H1 (cell line): ENCODE measurements around the gene TINAGL1. TPM values are rescaled to one million over a fixed set of nuclear protein-coding genes. Genes with fewer than 3 reads are reported as not detected.

Experiments used
- CTCF ChIA-PET: fragments of 300-600 bp; sonication (Branson Sonifier 250); formaldehyde crosslinking; loops from one replicate; lab custom pipeline; 2021; ENCODE audit not compliant: partially characterized antibody; lab: Charles Lee
- POLR2A ChIA-PET: fragments of 300-600 bp; sonication (Branson Sonifier 250); formaldehyde crosslinking; loops from one replicate; lab custom pipeline; 2021; ENCODE audit warnings: inconsistent platforms; ENCODE audit not compliant: partially characterized antibody; lab: Charles Lee
- DNase-seq, 2 experiments: peaks; one replicate each; pipeline versions ENCODE4 v3.0.0 to v3.0.0-alpha.2; 2010 to 2022; ENCODE audit warnings: low spot score in 2 of 2, low read depth in 1 of 2, mixed read lengths in 1 of 2
- FAIRE-seq: peaks from 2 replicates; lab custom pipeline; 2011; peaks lifted over from hg19 to GRCh38; lab: Jason Lieb, UNC
- H2AFZ ChIP-seq: 2 replicates; pipeline ENCODE4 v1.8.1; 2012; ENCODE audit warnings: low read length, inconsistent platforms
- H2AK5ac ChIP-seq: 2 replicates; pipeline ENCODE4 v1.6.1; 2013; ENCODE audit warnings: low read depth, low read length
- H2BK120ac ChIP-seq: replicated peaks from 2 replicates; pipeline ENCODE3; 2013; ENCODE audit warnings: low read depth, low read length, inconsistent platforms
- H2BK12ac ChIP-seq: 2 replicates; pipeline ENCODE4 v1.6.1; 2013; ENCODE audit warnings: low read depth, low read length
- H2BK15ac ChIP-seq: 2 replicates; pipeline ENCODE4 v1.6.1; 2013; ENCODE audit warnings: low read length
- H2BK20ac ChIP-seq: 2 replicates; pipeline ENCODE4 v1.6.1; 2013; ENCODE audit warnings: low read length
- H2BK5ac ChIP-seq: 2 replicates; pipeline ENCODE4 v1.6.1; 2013; ENCODE audit warnings: low read depth, low read length
- H3K14ac ChIP-seq: 2 replicates; pipeline ENCODE4 v1.6.1; 2013; ENCODE audit warnings: inconsistent platforms; ENCODE audit not compliant: insufficient read length
- H3K18ac ChIP-seq: 2 replicates; pipeline ENCODE4 v1.6.1; 2013; ENCODE audit warnings: low read length; ENCODE audit errors: extremely low read depth
- H3K23ac ChIP-seq: 2 replicates; pipeline ENCODE4 v1.6.1; 2013; ENCODE audit warnings: inconsistent platforms; ENCODE audit not compliant: insufficient read length
- H3K23me2 ChIP-seq: 2 replicates; pipeline ENCODE4 v1.6.1; 2013; ENCODE audit warnings: low read depth, low read length
- H3K27ac ChIP-seq: 2 replicates; pipeline ENCODE4 v1.6.1; 2011; ENCODE audit warnings: low read depth, low read length, inconsistent platforms
- H3K27me3 ChIP-seq, 4 experiments: replicated peaks in 1 of 4; 1 replicate in 1 of 4; 2 replicates in 3 of 4; pipeline versions ENCODE4 v1.6.1 to v1.8.1; 2011 to 2013; ENCODE audit warnings: low read length in 3 of 4, mild to moderate bottlenecking in 3 of 4, inconsistent platforms in 2 of 4, mixed read lengths in 2 of 4, moderate library complexity in 1 of 4; ENCODE audit not compliant: control insufficient read depth in 3 of 4, insufficient read depth in 3 of 4; ENCODE audit errors: extremely low read depth in 1 of 4
- H3K36me3 ChIP-seq, 4 experiments: 2 replicates each; pipeline versions ENCODE4 v1.6.1 to v1.8.1; 2011 to 2013; ENCODE audit warnings: mild to moderate bottlenecking in 4 of 4, low read length in 3 of 4, moderate library complexity in 2 of 4, control low read depth in 1 of 4, inconsistent platforms in 1 of 4; ENCODE audit not compliant: insufficient read depth in 4 of 4, control insufficient read depth in 2 of 4
- H3K4ac ChIP-seq: replicated peaks from 2 replicates; pipeline ENCODE3; 2013; ENCODE audit warnings: low read length, low read depth, mixed read lengths, inconsistent platforms; ENCODE audit not compliant: insufficient read length
- H3K4me1 ChIP-seq, 4 experiments: replicated peaks in 1 of 4; 1 replicate in 1 of 4; 2 replicates in 3 of 4; pipeline versions ENCODE4 v1.6.1 to v1.8.1; 2011 to 2013; ENCODE audit warnings: low read length in 3 of 4, inconsistent platforms in 2 of 4, mixed read lengths in 1 of 4; ENCODE audit not compliant: insufficient read depth in 4 of 4, control insufficient read depth in 3 of 4
- H3K4me2 ChIP-seq, 2 experiments: 2 replicates each; pipeline versions ENCODE4 v1.6.1 to v1.8.1; 2011 to 2013; ENCODE audit warnings: low read depth in 2 of 2, low read length in 2 of 2, control low read depth in 1 of 2, inconsistent platforms in 1 of 2, mild to moderate bottlenecking in 1 of 2; ENCODE audit not compliant: insufficient read depth in 1 of 2
- H3K4me3 ChIP-seq, 4 experiments: fragments of 200-600, 300-600 bp in 1 of 4; sonication (generic), shearing (Covaris generic), sonication (Bioruptor Twin) in 1 of 4; 2 replicates each; pipeline versions ENCODE4 v1.5.1 to v1.8.1; 2011 to 2016; ENCODE audit warnings: low read length in 4 of 4, low read depth in 3 of 4, control low read depth in 2 of 4, inconsistent platforms in 2 of 4, mild to moderate bottlenecking in 2 of 4, mixed read lengths in 1 of 4, moderate library complexity in 1 of 4; ENCODE audit not compliant: insufficient read depth in 2 of 4; ENCODE audit errors: extremely low read depth in 1 of 4
- H3K56ac ChIP-seq: replicated peaks from 2 replicates; pipeline ENCODE3; 2013; ENCODE audit warnings: low read depth, mild to moderate bottlenecking, mixed read lengths, low read length, inconsistent platforms; ENCODE audit not compliant: insufficient read length
- H3K79me1 ChIP-seq: 2 replicates; pipeline ENCODE4 v1.6.1; 2013; ENCODE audit warnings: low read depth, low read length, control low read depth
- H3K79me2 ChIP-seq, 2 experiments: 2 replicates each; pipeline versions ENCODE4 v1.6.1 to v1.8.1; 2012 to 2013; ENCODE audit warnings: low read length in 2 of 2, mild to moderate bottlenecking in 2 of 2, inconsistent platforms in 1 of 2; ENCODE audit not compliant: insufficient read depth in 2 of 2, control insufficient read depth in 1 of 2
- H3K9ac ChIP-seq, 4 experiments: replicated peaks in 1 of 4; 1 replicate in 1 of 4; 2 replicates in 3 of 4; pipeline versions ENCODE4 v1.6.1 to v1.8.1; 2011 to 2013; ENCODE audit warnings: low read depth in 3 of 4, low read length in 3 of 4, control low read depth in 2 of 4, mild to moderate bottlenecking in 2 of 4, moderate library complexity in 2 of 4, inconsistent platforms in 1 of 4; ENCODE audit errors: extremely low read depth in 1 of 4
- H3K9me3 ChIP-seq, 2 experiments: 2 replicates each; pipeline versions ENCODE4 v1.6.1 to v1.8.1; 2012 to 2013; ENCODE audit warnings: mild to moderate bottlenecking in 2 of 2, moderate library complexity in 2 of 2, control low read depth in 1 of 2, inconsistent platforms in 1 of 2, low read depth in 1 of 2, low read length in 1 of 2, mixed read lengths in 1 of 2; ENCODE audit not compliant: insufficient read depth in 2 of 2
- H4K20me1 ChIP-seq, 2 experiments: replicated peaks in 1 of 2; 2 replicates each; pipeline versions ENCODE3 to v1.8.1; 2011 to 2013; ENCODE audit warnings: inconsistent platforms in 2 of 2, low read length in 2 of 2, mild to moderate bottlenecking in 1 of 2; ENCODE audit not compliant: insufficient read depth in 2 of 2, control insufficient read depth in 1 of 2
- H4K5ac ChIP-seq: 2 replicates; pipeline ENCODE4 v1.6.1; 2013; ENCODE audit warnings: low read length, low read depth, mixed read lengths, inconsistent platforms; ENCODE audit not compliant: insufficient read length
- H4K8ac ChIP-seq: 2 replicates; pipeline ENCODE4 v1.8.0; 2013; ENCODE audit warnings: mild to moderate bottlenecking, moderate library complexity, low read length, inconsistent platforms; ENCODE audit not compliant: insufficient read depth; ENCODE audit errors: extremely low read depth
- H4K91ac ChIP-seq: replicated peaks from 2 replicates; pipeline ENCODE3; 2013; ENCODE audit warnings: low read length, mixed read lengths, inconsistent platforms; ENCODE audit not compliant: insufficient read length
- BCL11A ChIP-seq, 2 experiments: IDR thresholded peaks; one replicate each; pipeline ENCODE4 v1.6.1; 2011; ENCODE audit warnings: low read depth in 2 of 2, low read length in 2 of 2, mild to moderate bottlenecking in 2 of 2
- CHD2 ChIP-seq: IDR thresholded peaks from 2 replicates; pipeline ENCODE4 v1.6.1; 2012; ENCODE audit warnings: low read length, improper control_type of control experiment
- GTF2F1 ChIP-seq: IDR thresholded peaks from 2 replicates; pipeline ENCODE4 v1.6.1; 2012; ENCODE audit warnings: low read depth, low read length, improper control_type of control experiment, borderline replicate concordance
- KDM4A ChIP-seq: IDR thresholded peaks from one replicate; pipeline ENCODE4 v1.7.1; 2012; ENCODE audit warnings: low read depth, mild to moderate bottlenecking, moderate library complexity, low read length, inconsistent platforms; ENCODE audit not compliant: severe bottlenecking
- RAD21 ChIP-seq, 2 experiments: IDR thresholded peaks in 1 of 2; conservative IDR thresholded peaks in 1 of 2; 2 replicates each; pipeline ENCODE4 v1.6.1; 2011; ENCODE audit warnings: low read depth in 2 of 2, low read length in 2 of 2, improper control_type of control experiment in 1 of 2, inconsistent platforms in 1 of 2, mild to moderate bottlenecking in 1 of 2, moderate library complexity in 1 of 2
- SIN3A ChIP-seq, 2 experiments: IDR thresholded peaks in 1 of 2; conservative IDR thresholded peaks in 1 of 2; 2 replicates each; pipeline ENCODE4 v1.6.1; 2011 to 2012; ENCODE audit warnings: low read length in 2 of 2, improper control_type of control experiment in 1 of 2, low read depth in 1 of 2, mild to moderate bottlenecking in 1 of 2
- YY1 ChIP-seq: IDR thresholded peaks from 2 replicates; pipeline ENCODE4 v1.6.1; 2011; ENCODE audit warnings: low read depth, mild to moderate bottlenecking, low read length
- WGBS, 2 experiments: shearing (Covaris generic) in 1 of 2; methylation state at CpG; one replicate each; pipeline versions ENCODE4 v1.1.6 to v1.1.7; 2013 to 2015; ENCODE audit warnings: low lambda C conversion rate in 2 of 2, mixed read lengths in 2 of 2, inconsistent platforms in 1 of 2, low coverage in 1 of 2, missing lambda C conversion rate in 1 of 2; ENCODE audit not compliant: insufficient replicate concordance in 2 of 2, insufficient coverage in 1 of 2, insufficient read length in 1 of 2; ENCODE audit errors: extremely low coverage in 1 of 2, missing lambda C conversion rate in 1 of 2; 5-methylcytosine and 5-hydroxymethylcytosine counted together
- polyA plus RNA-seq, 7 experiments: library from polyadenylated mRNA; depleted of rRNA in 3 of 7; stranded (reverse) in 5 of 7; unstranded in 2 of 7; fragments of >200 nt in 5 of 7; fragments of 200-250 nt in 2 of 7; gene quantifications; 1 replicate in 5 of 7; 2 replicates in 1 of 7; 4 replicates in 1 of 7; pipeline versions ENCODE4 v1.2.1 to v1.2.3, GENCODE V29; 2011 to 2013; ENCODE audit warnings: missing spikeins in 2 of 7, mixed read lengths in 2 of 7
- total RNA-seq: library from RNA; stranded (reverse); fragmentation: NEBNext Ultra II Directional; extraction: Animal tissue kit (Norgen Biotek cat#: 25700); gene quantifications from 2 replicates; pipeline ENCODE4 v1.2.1, GENCODE V29; 2021

TINAGL1 gene
- total and polyA plus RNA-seq, 2 of the 8 experiments (the other 6 are each of a cell fraction or from before 2014, with no cell fraction given): 11.2 to 21.7 TPM

DNA sequence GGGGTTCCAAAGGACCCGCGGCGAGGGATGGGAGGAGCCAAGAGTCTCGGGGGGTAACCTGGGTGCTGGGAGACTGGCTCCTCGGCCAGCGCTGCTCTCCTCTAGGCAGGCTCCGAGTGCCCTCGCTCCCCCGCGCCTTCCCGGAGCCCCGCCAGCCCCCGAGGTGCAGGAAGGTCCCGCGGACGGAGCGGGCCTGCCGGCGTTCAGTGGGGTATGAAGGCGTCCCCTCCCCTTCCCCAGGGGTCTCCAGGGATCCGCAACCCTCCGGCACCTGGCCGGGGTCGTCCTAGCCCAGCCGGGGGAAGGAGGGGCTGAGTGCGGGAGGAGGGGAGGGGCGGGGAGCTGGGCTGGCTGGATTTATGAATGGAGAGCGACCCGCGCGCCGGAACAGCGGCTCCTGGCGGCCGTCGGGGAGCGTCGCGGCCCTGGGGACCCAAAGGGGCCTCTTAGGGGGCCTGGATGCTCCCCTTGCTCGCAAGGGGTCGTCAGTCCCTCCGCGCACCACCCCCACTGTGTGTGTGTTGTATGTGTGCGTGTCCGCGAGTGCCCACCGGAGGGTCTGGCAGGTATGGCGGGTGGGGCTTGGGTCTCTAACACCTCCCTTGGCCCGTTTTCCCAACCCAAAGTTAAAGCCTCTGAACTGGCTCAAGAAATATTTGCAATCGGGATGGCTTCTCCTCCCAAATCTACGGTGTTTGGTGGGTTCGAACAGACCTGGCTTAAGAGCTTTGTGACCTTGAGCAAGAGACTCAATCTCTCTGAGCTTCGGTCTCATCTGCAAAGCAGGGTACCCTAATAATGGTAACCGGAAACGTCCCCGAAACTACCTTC is 41.8 kb downstream of the TINAGL1 start:
- Histone ChIP-seq H2AK5ac (no peak overlapping the region), H3K27me3 (peaks cover 6 to 22% (median 16%) of the 10 kb centered on the region in 4 experiments), H4K8ac (peak overlapping the region; percentile 83; the same call in 1 of the 2 replicates), H3K4ac (no peak overlapping the region), H4K20me1 (no peaks in the 10 kb centered on the region), H2BK15ac (no peak overlapping the region), H2BK20ac (no peak overlapping the region), H2BK12ac (0 out of 2 replicates have a peak overlapping the region, but pooled peaks have one; percentile 7), H3K79me2 (no peaks in the 10 kb centered on the region), H4K5ac (no peak overlapping the region), H3K9ac (peak overlapping the region in 3 of 4 experiments; percentile 20 to 43 (median 40); a peak in 3 of 7 replicates), H2BK120ac (no peak overlapping the region), H3K18ac (no peak overlapping the region), H3K36me3 (no peaks in the 10 kb centered on the region), H2BK5ac (no peak overlapping the region), H2AFZ (peak overlapping the region; percentile 91; the same call in 1 of the 2 replicates), H3K56ac (no peak overlapping the region), H3K4me2 (peak overlapping the region; percentile 63 to 94), H3K79me1 (no peaks in the 10 kb centered on the region), H3K14ac (no peak overlapping the region), H3K27ac (no peak overlapping the region), H4K91ac (no peak overlapping the region), H3K9me3 (no peaks in the 10 kb centered on the region), H3K4me1 (peaks cover 2 to 11% (median 7%) of the 10 kb centered on the region in 4 experiments; a peak in 5 of 7 replicates), H3K4me3 (peak overlapping the region; percentile 57 to 88 (median 64)), H3K23ac (no peak overlapping the region), H3K23me2 (peaks cover 8% of the 10 kb centered on the region; the same call in 1 of the 2 replicates)
- DNase-seq (peak in 1 of 2 experiments; percentile 88), FAIRE-seq (no peak)
- CTCF ChIA-PET: interaction anchor here (0.6 to 4.7 kb wide), 33 partner anchors 9 to 1694 kb away, joined by 3 to 25 read pairs (median 4); partner anchors contain the start of gene COL16A1
- POLR2A ChIA-PET: interaction anchor here (0.6 to 2.2 kb wide), 9 partner anchors 8 to 146 kb away, joined by 3 to 8 read pairs (median 3); partner anchors contain the start of gene PEF1
- WGBS, 2 experiments: 27% methylated on average over 23 of the region's 56 CpGs; no CpG with 5 or more reads in 1 of the 2 experiments
- no peak for TF ChIP-seq CHD2
- no peak for TF ChIP-seq BCL11A (IDR thresholded peaks at IDR 0.05; ENCODE audit: low read depth in 2 of 2, low read length in 2 of 2)
- peak; percentile 46 to 59; a peak in 3 of 4 replicates for TF ChIP-seq RAD21 (IDR thresholded peaks at IDR 0.05 in 1 of 2, conservative IDR thresholded peaks at IDR 0.05 in 1 of 2; ENCODE audit: low read depth in 2 of 2, low read length in 2 of 2)
- TF ChIP-seq GTF2F1: no peak
- TF ChIP-seq YY1: 0 out of 2 replicates have a peak, but pooled peaks have one; percentile 38
- TF ChIP-seq SIN3A (conservative IDR thresholded peaks at IDR 0.05 in 1 of 2, IDR thresholded peaks at IDR 0.05 in 1 of 2; ENCODE audit: low read depth in 1 of 2, low read length in 2 of 2): 0 out of 4 replicates have a peak, but pooled peaks of 1 of the 2 experiments have one; percentile 51
- peak; percentile 94 for TF ChIP-seq KDM4A
